ENCODE results near the gene MMP24.
"Not testable (repeated sequence)": the region's sequence is repeated elsewhere in the genome, so short reads cannot be mapped to it uniquely, and the experiment has no call there.

The MMP24 gene

GRCh38 chr20:35223941-35224340, 2.5 kb upstream of the MMP24 start:
- no peak for DNase-seq

DNA sequence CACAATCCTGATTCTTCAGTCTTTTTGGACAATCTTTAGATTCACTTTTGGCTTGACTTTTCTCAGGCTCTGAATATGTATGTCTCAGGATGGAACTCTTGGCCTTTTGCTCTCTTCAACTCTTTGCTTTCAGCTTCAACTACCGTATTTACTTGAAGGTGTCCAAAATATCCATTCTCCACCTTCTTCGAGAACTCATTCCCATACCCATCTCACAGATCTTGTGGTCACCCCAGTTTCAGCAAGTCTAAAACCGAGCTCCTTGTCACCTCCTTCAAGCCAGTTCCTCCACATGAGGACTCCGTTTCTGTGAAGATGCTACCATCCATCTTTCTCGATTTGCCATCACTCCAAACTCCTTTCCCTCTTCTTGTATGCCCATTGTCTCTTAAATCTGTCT, 2.0 kb upstream of the MMP24 start:
- DNase-seq: no peak

- DNase-seq: no peak
Observed at GRCh38 chr20:35225319-35226125, 968 bp upstream of the MMP24 start.

GRCh38 chr20:35226884-35227681, 593 bp downstream of the MMP24 start:
- DNase-seq: peak; percentile 57

- no peak for DNase-seq
Observed at GRCh38 chr20:35232575-35232974, 6.1 kb downstream of the MMP24 start.

- no peak for DNase-seq
Observed at GRCh38 chr20:35235881-35236280, 9.4 kb downstream of the MMP24 start.

DNA sequence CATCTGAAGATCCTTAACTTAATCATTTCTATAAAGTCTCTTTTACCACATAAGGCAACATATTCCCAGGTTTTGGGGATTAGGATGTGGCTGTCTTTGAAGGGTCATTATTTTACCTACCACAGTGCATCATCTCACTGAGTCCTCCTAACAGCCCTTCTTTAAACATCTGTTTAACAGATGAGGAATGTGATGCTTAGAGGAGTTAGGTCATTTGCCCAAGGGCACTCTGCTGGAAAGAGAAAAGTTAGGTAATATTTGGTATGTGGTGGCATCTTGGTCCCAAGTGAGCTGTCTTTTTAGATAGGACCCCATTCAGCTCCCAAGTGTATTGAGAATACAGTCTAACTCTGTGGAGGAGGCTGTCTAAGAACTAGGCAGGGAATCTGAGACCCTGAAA, 11.0 kb downstream of the MMP24 start:
- DNase-seq: no peak

DNA sequence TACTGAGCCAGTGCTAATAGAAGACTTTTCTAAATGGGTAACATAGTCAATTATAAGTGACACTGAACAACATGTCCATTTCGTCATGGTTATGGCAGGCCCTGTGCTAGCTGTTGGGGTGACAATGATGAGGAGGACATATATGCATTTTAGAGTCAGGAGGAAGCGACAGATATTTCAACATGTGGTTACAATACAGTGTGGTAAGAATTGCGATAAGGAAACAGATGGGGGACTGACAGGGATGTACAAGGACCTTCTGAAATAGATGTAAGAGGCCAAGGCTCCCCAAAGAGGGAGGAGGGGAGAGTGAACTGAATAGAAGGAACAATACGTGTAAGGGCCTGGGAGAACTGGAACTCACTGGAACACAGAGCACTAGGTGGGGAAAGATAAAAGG, 11.7 kb downstream of the MMP24 start:
- no peak for DNase-seq

DNA sequence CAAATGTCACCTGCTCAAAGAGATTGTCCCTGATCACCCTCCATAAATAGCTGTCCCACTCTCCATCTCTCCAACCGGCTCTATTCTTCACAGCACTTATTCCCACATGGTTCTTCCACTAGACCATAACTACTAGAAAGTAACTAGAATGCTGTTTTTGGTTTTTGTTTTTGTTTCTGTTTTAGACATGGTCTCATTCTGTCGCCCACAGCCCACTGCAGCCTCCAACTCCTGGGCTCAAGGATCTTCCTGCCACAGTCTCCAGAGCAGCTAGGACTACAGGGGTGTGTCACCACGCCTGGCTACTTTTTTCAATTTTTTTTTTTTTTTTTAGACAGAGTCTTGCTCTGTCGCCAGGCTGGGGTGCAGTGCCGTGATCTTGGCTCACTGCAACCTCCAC, 12.2 kb downstream of the MMP24 start:
- DNase-seq: no peak

- no peak for DNase-seq
Observed at GRCh38 chr20:35240083-35240810, 13.8 kb downstream of the MMP24 start.

GRCh38 chr20:35240811-35241293, 14.4 kb downstream of the MMP24 start:
- DNase-seq: no peak

DNA sequence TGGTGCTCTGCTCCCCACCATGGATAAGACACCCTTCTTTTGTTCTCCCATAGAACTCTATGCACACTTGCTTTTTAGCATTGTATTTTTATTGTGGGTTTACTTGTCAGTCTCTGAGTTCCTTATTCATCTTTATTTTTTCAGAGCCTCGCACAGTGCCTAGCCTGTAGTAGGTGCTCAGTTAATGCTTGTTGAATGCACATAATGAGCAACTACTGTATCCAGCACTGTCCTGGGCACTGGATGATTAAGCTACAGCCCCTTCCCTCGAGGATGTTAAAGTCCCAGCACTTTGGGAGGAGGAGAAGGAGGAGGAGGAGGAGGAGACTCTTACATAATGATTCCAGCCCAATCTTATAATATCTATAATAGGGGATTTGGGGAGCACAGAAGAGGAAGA, 16.8 kb downstream of the MMP24 start:
- DNase-seq: no peak

GRCh38 chr20:35243986-35244385, 17.5 kb downstream of the MMP24 start:
- DNase-seq: no peak

- DNase-seq: no peak
Observed at GRCh38 chr20:35246723-35247122, 20.2 kb downstream of the MMP24 start.

GRCh38 chr20:35248641-35249475, 22.4 kb downstream of the MMP24 start:
- DNase-seq: no peak

DNA sequence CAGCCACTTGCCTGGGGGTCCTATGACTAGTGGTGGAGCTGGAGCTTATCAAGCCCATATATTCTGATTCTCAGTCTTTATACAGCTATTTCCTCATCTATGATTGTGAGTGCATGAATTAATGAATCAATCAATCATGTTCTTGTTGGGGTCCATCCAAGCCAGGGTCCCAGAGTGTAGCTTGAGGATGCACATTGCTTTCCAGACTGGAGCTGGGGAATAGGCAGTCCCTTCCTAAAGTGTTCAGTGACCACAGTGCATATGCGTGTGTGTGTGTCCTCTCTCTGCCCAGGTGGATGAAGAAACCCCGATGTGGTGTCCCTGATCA, 25.1 kb downstream of the MMP24 start:
- no peak for DNase-seq

DNA sequence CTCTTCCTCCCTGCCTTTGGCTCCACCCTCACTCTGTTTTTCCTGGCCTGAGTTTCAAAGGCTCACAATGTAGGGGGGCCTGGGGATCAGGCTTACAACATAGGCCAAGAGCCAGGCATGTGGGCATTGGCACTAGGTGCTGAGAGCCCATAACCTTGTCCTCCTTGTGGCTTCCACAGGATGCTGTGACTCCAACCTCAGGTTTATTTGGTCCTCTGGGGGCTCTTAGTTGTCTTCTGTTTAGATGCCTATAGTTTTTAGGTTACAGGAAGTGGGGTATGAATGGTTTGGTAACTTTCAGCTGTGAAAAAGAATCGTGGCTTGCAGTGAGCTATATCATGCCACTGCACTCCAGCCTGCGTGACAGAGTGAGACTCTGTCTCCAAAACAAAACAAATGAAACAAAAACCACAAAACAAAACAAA, 25.6 kb downstream of the MMP24 start:
- DNase-seq: no peak

GRCh38 chr20:35252598-35252997, 26.1 kb downstream of the MMP24 start:
- DNase-seq: not testable (repeated sequence)

DNA sequence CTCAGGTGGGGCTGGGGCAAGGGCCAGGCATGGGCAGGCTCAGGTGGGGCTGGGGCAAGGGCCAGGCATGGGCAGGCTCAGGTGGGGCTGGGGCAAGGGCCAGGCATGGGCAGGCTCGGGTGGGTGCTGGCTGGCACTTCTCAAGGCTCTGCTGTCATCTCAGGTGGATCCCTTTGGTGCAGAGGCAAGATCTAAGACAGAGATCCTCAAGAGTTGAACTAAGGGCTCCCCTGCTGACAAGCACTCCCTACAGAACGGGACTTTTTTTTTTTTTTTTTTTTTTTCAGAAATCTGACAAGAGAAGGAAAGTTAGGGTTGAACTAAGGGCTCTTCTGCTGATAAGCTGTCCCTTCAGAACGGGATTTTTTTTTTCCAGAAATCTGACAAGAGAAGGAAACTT, 26.5 kb downstream of the MMP24 start:
- no peak for DNase-seq

- no peak for DNase-seq
Observed at GRCh38 chr20:35254448-35254999, 28.0 kb downstream of the MMP24 start.

GRCh38 chr20:35257175-35257909, 30.9 kb downstream of the MMP24 start:
- DNase-seq: no peak

DNA sequence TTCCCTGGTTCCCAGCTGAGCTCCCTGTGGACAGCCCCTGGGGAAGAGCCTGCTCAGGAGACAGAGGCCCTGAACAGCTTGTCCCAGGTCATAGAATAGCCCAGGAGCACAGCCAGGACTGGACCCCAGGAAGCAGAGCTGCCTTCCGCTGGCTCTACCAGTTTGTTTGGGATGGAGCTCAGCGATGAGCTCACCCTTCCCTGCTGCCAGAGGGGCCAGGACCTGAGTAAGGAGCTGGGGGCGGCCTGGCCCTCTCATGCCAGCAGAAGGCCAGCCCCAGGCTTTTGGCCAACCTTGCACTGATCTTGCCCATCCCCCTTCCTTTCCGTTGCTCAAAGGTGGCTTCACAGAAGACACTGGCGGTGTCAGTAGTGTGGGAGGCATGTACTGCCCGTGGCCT, 33.9 kb downstream of the MMP24 start:
- no peak for DNase-seq
